Retinal pigment epithelial cell (primary cell): ENCODE measurements around the gene ARHGAP25.

Experiments
- DNase-seq: peaks from one replicate; pipeline ENCODE4 v3.0.0-alpha.2; 2010; ENCODE audit warnings: low read depth
- H3K4me3 ChIP-seq: 2 replicates; pipeline ENCODE4 v1.5.1; 2011; ENCODE audit warnings: mild to moderate bottlenecking, low read length, control low read depth, moderate library complexity
- TF ChIP-seq, protein P1 (sequence below): conservative IDR thresholded peaks from 2 replicates; pipeline ENCODE4 v1.5.1; 2011; ENCODE audit warnings: low read depth, low read length, control low read depth, inconsistent platforms

Gene ARHGAP25

DNA sequence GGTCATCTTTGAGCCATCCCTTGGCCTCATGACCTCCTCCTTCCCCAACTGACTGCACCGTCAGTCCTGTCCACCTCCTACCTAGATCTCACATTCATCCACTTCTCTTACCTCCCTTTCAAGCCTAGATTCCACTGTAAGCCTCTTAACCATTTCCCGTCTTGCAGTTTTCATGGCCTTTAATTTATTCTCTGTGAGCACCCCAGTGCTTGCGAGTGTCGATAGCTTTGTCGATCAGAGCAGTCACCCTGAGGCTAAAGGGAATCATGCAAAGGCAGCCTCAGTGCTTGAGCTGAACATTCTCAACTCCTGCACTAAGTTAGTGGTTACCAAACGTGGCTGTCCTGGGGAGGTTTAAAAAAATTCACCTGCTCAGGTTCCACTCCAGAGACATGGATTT, 14.7 kb downstream of the ARHGAP25 start:
- no peak for DNase-seq
- no peak overlapping the region for H3K4me3 ChIP-seq
- TF ChIP-seq, protein P1, sequence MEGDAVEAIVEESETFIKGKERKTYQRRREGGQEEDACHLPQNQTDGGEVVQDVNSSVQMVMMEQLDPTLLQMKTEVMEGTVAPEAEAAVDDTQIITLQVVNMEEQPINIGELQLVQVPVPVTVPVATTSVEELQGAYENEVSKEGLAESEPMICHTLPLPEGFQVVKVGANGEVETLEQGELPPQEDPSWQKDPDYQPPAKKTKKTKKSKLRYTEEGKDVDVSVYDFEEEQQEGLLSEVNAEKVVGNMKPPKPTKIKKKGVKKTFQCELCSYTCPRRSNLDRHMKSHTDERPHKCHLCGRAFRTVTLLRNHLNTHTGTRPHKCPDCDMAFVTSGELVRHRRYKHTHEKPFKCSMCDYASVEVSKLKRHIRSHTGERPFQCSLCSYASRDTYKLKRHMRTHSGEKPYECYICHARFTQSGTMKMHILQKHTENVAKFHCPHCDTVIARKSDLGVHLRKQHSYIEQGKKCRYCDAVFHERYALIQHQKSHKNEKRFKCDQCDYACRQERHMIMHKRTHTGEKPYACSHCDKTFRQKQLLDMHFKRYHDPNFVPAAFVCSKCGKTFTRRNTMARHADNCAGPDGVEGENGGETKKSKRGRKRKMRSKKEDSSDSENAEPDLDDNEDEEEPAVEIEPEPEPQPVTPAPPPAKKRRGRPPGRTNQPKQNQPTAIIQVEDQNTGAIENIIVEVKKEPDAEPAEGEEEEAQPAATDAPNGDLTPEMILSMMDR, result no peak

GRCh38 chr2:68750592-68751396, 16.2 kb downstream of the ARHGAP25 start:
- no peak for DNase-seq
- H3K4me3 ChIP-seq, result no peak overlapping the region
- TF ChIP-seq, protein P1, result no peak

DNA sequence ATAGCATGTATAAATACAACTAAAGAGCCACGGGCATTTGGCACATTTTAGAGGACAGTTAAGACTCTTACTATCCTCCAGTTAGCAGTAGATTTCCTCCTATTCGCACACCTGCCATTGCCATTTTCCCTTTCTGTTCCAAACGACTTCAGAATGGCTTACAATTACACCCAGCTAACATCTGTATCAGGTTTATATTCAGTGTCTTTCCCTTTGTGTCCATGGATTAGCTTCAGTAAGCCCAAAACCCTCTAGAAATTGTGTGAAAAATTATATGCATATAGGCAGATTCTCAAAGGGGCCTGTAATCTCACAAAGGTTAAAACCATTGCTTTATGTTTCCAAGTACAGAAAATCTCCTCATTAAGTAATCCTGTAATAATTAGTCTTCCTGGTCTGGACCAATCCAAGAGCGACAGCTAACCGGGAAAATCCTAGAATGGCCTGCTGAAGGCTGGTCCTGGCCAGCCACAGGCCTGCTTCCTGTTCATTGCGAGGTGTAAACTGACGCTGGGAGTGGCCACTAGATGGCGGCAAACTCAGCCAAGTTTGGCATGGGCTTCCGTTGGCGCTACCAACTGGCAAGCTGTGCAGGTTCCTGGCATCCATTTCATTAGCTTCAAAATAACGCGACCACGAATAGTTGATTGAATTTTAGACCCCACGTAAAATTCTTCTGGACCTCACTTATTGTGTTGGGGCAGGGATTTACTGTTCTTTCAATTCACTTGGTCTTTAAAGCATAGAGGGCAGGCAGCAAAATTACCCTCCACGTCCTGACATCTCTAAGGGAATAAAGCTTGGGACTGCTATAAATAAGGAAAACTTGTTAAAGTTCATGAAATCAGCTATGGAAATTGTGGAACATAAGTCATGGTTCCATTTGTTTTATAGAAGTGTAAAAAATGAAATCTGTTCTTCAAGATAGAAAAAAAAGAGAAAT, 17.1 kb downstream of the ARHGAP25 start:
- TF ChIP-seq, protein P1, result peak; percentile 94
- DNase-seq, result peak; percentile 56
- H3K4me3 ChIP-seq, result no peak overlapping the region

GRCh38 chr2:68753318-68753717, 18.7 kb downstream of the ARHGAP25 start:
- DNase-seq, result no peak
- TF ChIP-seq, protein P1, result no peak
- no peak overlapping the region for H3K4me3 ChIP-seq

GRCh38 chr2:68755071-68755470, 20.5 kb downstream of the ARHGAP25 start:
- H3K4me3 ChIP-seq, result no peak overlapping the region
- DNase-seq, result no peak
- TF ChIP-seq, protein P1, result no peak

DNA sequence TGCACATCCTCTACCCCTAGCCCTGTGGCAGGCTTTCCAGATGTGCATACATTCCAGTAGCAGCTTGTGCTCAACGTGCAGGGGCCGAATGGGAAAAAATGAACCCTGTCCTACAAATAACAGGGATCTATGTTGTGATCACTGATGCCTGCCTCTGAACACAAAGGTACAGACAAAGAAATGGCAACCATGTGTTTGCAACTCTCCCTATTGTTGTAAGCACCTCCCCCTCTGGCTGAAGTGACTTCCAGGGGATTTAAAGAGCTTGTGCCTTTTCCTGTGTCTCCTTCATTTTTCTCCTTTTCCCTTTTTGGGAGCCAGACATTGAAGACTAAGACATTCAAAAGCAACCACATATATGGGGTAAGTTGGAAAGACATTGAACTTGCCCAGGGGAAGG, 21.6 kb downstream of the ARHGAP25 start:
- no peak overlapping the region for H3K4me3 ChIP-seq
- no peak for DNase-seq
- TF ChIP-seq, protein P1, result no peak
